HG03439 (cell line): ENCODE data around the gene MTMR3.
"Not testable (repeated sequence)": the region's sequence is repeated elsewhere in the genome, so short reads cannot be mapped to it uniquely, and the experiment has no call there.

ENCODE experiments used
- ATAC-seq: cut with Tn5 transposase; IDR thresholded peaks from one replicate; pipeline ENCODE4 v1.9.1; 2021; ENCODE audit warnings: mild to moderate bottlenecking, moderate library complexity; ENCODE audit not compliant: unreplicated experiment

Gene MTMR3

DNA sequence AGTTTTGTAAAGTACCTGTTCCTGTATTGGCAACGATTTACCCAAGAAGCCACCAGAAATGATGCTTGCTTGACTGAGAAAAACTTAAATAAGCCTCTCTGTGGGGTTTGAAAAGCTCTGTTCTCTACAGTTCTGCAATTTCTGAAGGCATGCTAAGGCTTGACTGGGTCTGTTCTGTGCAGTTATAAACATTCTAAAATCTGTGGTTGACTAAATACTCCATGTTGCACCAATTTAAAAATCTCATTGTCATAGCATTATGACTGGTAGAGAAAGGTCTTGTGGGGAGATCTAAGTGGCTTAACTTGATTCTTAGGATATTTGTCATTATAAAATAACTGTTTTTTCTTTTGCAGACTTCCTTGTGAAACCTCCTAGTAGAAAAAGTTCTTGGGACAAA lies 73.7 kb downstream of the MTMR3 start:
- no peak for ATAC-seq

DNA sequence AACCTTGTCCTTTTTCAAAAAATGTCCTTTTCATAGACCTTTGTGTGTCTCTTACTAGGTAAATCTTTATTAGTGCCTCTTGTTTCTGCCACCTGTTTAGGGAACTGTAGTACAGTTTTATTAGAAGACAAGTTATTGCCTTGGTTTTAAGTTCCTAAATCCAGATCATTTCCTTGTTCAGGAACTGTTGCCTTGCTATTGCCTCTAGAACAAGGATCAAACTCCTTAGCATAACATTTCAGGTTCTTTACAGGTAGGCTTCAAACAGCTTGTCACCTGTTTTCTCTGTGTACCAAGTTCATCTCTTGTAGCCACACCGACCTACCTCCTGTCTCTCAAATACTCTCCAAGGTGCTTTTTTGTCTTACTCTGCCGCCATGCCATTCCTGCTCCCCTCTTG lies 75.2 kb downstream of the MTMR3 start:
- no peak for ATAC-seq

DNA sequence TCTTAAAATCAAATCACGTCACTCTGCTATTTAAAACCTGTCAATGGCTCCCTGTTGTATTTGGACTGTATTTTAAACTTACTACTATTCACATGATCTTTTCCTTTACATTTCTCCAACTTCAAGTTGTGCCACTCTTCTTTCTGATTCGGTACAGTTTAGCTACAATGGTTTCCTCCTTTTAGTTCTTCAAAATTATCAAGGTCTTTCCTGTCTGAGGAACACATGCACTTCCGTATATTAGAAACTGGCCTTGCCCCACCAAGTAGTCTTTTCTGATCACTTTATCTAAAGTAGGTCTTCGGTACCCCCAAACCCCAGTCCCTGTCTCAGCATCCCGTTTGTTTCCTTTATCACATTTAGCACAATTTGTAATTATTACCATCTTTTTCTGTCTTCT lies 81.8 kb downstream of the MTMR3 start:
- no peak for ATAC-seq

DNA sequence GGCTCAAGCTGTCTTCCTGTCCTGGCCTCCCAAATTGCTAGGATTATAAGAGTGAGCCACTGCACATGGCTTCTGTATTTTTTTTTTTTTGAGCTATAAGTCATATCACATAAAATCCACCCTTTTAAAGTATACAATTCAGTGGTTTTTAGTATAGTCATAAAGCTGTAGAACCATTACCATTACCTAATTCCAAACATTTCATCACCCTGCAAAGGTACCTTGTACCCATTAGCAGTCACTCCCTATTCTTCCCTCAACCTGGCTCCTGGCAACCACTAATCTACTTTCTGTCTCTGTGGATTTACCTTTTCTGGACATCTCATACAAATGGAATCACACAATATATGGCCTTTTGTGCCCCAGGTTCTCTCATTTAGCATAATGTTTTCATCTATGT lies 84.5 kb downstream of the MTMR3 start:
- no peak for ATAC-seq

DNA sequence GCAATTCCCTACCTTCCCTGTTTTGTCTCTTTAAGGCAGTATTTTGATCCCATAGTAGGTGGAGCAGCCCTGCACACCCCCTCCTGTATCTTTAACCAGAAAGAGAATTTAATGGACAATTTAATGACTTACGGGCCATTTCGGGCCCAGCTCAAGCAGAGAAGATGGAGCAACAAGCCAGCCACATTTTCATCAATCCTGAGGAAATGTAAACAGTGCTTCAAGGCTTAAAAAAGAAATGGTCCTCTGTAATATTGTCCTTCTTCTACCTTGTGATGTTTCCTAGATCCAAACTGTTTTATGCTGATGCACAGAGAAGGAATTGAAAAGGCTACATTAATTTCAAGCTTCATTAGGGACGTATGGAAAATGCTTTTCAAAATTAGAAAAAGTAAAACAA lies 88.6 kb downstream of the MTMR3 start:
- no peak for ATAC-seq

DNA sequence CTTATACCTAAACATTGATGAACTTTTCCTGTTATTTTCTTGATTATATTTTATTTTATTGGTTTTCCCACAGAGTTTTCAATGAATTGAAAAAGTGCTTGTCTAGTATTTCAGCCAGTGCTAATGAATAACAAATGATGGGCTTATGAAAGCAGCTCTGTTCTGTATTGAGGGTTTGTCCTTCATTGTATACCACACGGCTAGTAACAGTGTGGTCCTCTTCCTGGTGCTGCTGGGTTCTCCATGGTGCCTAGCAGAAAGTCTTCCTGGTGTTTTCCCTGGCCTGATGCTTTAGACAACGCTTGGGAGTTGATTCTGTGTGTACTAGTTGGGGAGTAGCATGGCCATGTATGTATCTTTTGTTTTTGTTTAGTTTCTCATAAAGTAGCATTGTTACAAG lies 89.1 kb downstream of the MTMR3 start:
- ATAC-seq, result no peak

DNA sequence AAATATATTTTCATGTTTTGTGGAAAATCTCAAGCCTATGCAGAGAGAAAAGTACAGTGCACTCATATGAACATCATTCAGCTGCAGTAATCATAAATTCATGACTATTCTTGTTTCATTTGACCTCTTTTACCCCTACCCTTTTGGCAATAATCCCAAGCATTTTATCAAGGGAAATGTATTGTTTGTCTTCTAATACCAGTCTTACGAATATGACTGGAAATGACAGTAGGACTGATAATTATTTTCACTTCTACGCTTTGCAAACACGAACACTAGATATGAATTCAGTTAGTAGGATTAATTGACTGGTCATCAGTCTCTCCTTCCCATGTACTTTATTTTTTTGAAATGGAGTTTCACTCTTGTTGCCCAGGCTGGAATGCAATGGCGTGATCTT lies 90.3 kb downstream of the MTMR3 start:
- ATAC-seq, result no peak

DNA sequence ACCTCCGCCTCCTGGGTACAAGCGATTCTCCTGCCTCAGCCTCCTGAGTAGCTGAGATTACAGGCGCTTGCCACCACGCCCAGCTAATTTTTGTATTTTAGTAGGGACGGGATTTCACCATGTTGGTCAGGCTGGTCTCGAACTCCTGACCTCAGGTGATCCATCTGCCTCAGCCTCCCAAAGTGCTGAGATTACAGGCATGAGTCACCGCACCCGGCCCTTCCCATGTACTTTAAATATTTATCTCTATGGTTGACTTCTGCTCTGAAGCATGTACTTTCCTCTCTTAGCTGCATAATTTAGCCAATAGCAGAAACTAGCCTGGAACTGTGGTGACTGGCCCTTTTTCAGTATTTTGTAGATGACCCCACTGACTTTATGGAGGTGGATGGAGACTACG lies 90.7 kb downstream of the MTMR3 start:
- not testable (repeated sequence) for ATAC-seq

DNA sequence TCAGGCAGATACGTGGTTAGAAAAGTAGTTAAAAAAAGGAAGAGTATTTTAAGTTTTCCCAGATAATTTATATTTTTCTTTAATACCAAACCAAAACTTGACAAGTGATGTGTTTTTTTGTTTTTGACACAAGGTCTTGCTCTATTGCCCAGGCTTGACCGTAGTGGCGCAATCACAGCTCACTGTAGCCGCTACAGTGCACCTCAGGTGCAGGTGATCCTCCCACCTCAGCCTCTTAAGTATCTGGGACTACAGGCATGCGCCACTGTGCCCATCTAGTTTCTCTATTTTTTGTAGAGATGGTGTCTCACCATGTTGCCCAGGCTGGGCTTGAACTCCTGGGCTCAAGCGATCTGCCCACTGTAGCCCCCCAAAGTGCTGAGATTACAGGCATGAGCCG lies 92.5 kb downstream of the MTMR3 start:
- ATAC-seq, result no peak

DNA sequence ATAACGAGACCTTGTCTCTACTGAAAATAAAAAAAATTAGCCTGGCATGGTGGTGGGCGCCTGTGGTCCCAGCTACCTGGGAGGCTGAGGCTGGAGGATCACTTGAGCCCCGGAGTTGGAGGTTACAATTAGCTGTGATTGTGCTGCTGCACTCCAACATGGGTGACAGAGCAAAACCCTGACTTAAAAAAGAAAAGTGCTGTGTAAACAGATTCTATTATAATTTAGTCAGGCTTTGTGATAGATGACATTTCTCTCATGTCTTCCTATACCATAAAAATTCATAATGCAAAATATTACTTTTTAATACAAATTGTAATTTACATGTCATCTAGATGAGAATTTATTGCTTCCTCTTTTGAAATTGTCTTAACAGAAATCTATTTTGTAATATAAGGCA lies 94.1 kb downstream of the MTMR3 start:
- ATAC-seq, result no peak

DNA sequence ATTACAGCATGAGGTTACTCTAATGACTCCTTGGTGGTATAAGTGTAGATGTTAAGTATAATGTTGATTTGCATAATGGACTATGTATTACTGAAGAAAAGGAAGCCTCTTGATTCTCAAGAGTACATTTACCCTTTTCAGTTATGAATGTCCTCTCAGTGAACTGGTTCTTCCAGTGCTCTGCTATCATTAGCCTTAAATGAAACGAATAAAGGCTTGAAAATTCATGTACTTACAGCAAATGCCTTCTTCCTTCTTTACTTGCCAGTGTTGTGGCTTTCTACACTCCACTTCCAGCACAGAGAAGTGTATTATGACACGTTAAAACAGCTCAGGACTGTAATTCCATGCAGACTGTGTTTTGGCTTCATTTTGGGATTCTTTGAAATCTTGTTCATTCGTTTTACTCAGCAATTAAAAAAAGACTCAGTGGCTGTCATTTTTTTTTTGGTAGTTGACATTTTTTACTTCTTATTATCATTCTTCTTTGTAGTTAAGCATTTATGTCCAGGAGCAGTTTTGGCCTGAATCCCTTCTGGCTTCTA lies 96.9 kb downstream of the MTMR3 start:
- ATAC-seq, result no peak

DNA sequence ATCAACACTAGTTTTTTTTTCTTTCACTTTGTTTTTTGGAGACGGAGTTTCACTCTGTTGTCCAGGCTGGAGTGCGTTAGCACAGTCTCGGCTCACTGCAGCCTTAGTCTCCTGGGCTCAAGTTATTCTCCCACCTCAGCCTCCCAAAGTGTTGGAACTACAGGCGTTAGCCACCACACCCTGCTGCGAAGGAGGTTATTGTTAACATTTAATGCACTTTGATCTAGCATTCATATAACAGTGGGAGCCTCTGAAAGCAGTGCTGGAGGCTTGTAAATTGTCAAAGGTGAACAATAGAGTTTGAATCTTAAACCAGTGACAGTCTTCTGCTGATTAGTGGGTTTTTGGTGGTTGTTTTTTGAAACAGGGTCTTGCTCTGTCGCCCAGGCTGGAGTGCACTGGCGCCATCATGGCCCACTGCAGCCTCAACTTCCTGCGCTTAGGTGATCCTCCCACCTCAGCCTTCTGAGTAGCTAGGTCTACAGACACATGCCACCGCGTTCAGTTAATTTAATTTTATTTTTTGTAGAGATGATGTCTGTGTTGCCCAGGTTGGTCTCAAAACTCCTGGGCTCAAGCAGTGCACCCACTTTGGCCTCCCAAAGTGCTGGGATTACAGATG lies 100.4 kb downstream of the MTMR3 start:
- no peak for ATAC-seq

DNA sequence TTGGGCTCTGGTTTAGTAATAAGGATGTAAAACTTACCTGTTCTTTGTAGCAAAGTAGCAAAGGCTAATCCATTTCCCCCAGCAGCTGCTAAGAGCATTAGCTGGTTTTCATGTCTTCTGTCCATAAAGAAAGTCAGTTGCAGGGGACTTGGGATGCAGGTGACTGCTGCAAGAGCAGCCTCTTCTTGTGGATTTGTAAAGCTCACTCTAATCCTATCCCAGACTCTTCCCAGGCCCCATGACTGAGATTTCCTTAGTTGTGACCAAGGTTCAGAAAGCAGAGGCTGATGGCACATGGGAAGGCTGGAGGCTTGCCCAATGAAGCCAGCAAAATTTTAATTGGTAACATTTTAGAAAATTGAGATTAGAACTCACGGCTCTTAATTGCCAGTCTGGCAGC lies 102.9 kb downstream of the MTMR3 start:
- ATAC-seq, result no peak

DNA sequence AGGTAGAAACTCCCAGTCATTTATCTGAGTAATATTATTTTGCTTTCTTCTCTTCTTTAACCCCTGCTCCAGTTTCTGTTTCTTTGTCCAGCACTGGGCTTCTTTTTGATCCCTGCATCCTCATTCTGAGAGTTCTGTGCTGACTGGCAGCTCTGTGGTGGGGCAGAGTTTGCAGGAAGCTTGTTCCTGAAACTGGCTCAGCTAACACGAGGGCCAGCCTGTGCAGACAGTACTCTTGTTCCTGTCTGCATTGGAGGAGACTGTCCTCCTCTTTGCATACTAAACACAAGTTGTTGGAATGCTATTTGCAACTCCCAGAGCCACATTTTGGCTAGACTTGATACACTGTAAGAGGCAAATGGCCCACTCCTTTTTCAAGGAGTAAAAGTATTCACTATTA lies 104.2 kb downstream of the MTMR3 start:
- ATAC-seq, result no peak

DNA sequence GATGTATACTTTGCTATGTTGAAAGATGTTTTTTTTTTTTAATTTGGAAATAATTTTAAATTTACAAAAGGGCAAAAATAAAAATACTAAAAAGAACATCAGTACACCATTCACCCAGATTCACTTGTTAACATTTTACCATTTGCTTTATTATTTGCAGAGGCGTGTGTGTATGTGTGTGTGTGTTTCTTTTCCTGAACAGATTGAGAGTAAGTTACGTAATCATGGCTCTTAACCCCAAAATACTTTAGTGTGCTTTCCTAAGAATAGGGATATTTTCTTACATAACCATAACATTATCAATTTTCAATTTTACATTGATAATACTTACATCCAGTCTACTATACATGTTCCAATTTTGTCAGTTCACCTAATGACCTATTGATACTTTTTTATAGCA lies 105.7 kb downstream of the MTMR3 start:
- ATAC-seq, result no peak

DNA sequence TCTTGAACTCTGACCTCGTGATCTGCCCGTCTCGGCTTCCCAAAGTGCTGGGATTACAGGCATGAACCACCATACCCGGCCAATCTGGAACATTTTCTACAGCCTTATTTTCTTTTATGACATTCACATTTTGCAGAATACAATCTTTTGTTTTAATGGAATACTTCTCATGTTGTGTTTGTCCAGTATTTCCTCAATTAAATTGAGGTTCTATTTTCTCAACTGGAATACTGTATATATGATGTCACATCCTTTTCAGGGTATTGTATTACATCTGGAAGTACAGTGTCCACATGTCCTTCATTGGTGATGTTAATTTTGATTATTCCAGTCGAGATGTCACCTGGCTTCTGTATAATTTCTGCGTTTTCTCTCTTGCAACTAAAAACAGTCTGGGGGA lies 106.5 kb downstream of the MTMR3 start:
- no peak for ATAC-seq

DNA sequence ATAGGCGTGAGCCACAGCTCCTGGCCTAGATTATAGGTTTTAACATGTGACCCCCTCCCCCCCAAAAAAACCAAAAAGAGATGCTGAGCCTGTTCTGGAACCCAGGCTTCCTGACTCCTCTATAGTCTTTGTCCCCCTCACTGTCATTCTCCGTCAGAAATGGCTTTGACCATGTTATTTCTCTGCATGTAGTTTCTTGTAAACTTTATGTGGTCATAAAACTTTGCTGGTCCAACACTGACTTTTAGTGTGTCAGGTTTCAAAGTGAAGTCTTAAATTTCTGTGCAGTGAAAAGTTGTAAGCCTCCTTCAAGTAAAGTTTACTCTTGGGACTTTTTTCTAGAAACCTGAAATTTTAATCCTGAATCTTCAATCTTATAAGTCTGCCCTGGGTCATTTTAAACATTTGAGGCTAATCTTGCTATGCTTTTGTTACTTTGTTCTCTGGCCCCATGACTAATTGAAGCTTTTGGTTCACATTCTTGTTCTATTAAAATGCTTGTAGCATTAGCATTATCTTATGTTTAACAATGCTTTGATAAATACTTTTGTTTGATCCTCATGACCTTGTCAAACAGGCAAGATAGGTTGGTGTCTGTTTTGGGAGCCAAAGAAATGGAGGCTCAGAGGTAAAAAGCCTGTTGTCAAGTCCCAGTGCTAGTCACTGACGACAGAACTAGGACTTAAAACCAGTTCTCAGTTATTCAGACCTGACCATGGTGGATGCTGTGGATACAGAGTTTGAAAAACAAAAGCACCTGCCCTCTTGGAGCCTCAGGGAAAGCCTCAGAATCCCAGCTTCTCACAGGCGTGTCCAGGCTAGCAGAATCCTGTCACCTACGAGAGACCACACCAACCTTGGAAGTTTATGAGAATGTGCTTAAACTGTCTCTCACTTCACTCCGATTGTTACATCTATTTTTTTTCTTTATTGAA lies 109.6 kb downstream of the MTMR3 start:
- ATAC-seq, result no peak

DNA sequence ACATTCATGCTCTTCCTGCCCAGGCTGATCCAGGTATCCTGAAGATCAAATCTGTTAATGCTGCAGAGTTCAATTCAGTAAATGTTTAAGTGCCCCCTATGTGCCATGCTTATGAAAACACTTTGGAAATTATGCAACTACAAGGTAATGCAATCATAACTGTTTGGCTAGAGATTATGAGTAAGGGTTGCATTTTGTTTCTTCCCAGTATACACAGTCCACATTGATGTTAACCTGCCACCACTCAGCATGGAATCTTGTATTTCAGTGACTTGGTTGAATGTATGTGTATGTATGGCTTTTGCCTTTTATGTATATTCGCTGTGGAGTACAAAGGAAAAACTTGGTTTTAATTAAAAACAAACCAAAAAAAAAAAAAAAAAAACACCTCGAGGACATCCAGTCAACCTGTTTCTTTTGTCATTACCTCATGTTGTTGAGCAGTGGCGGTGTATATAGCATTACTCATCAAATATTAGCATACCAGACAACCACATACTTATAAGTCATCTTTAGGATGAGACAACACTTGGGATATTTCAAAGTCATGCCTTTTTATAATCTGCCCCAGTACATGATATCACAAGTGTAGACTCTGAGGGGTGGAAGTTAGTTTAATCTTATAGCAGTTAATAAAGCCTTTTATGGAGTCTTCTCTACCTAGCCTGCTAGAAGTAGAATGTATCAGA lies 111.2 kb downstream of the MTMR3 start:
- no peak for ATAC-seq

DNA sequence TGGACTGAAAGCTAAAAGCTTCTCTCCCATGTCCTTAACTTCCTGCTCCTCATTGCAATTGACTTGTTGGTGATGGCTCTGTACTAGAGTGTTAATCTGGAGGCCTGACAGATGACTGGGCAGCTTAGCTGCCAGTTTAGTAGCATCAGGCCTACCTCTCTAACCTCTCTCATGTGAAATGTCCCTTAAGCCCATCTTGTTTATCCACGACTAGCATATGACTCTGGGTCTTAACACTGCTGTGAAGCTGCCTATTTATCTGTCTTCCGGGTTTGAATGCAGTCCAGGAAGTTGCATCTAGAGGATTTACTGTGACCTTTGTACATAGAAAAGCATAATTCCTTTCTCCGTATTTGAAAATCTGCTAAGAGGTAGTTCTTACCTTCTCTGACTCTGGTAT lies 112.0 kb downstream of the MTMR3 start:
- no peak for ATAC-seq

DNA sequence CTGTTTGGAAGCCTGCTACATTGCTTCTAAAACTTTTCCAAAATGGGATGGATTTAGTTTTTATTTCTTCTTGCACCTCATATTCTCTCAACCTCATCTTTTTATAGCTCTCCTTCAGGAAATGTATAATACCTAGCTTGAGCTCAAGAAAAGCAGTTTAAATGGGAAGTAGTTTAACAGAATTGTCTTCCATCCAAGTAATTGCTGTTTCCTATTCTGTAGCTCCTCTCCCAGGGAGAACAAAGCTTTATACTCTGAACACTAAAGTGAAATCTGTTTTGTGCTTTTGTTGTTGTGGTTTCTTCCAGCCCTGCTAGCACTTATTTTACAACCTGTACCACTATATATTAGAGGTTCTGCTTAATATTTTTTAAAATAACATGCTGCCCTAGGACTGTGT lies 114.1 kb downstream of the MTMR3 start:
- ATAC-seq, result no peak

DNA sequence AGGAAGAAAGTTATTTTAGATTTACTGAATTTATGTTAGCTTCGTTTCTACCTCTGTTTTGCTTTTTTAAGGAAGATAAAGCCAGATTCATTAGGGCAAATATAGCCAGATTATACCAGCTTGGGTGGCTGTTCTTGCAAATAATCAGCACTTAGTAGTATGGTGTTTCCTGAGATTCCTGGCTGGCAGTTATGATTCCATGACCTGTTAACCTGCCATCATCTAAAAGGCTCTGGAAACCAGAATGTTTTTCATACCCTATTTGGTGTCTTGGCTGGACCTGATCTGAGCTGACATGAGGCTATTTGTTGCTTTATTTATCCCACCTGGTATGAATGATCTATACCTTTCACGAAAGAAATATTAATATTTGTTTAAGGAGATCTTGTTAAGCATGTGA lies 114.5 kb downstream of the MTMR3 start:
- ATAC-seq, result no peak
